Keratinocyte (primary cell): Measurements from ENCODE around the gene ATXN7L2. TPM values are rescaled to one million over a fixed set of nuclear protein-coding genes. Genes with fewer than 3 reads are reported as not detected.

Source experiments
- DNase-seq: peaks from one replicate; pipeline ENCODE4 v3.0.0-alpha.2; 2011; ENCODE audit warnings: low read depth, missing footprints, low spot score
- FAIRE-seq: peaks from 2 replicates; lab custom pipeline; 2011; peaks lifted over from hg19 to GRCh38; lab: Jason Lieb, UNC
- H2AFZ ChIP-seq: 2 replicates; pipeline ENCODE4 v1.6.0; 2012; ENCODE audit warnings: low read length, control low read depth, inconsistent platforms; ENCODE audit not compliant: control insufficient read depth
- H3K27ac ChIP-seq: 2 replicates; pipeline ENCODE4 v1.5.1; 2011; ENCODE audit warnings: low read length; ENCODE audit not compliant: control insufficient read depth, insufficient read depth
- H3K27me3 ChIP-seq: 3 replicates; pipeline ENCODE4 v1.6.0; 2011; ENCODE audit warnings: low read length; ENCODE audit not compliant: control insufficient read depth, insufficient read depth; ENCODE audit errors: extremely low read depth
- H3K36me3 ChIP-seq, 2 experiments: 2 replicates in 1 of 2; 3 replicates in 1 of 2; pipeline ENCODE4 v1.5.1; 2011; ENCODE audit warnings: low read length in 2 of 2, mild to moderate bottlenecking in 1 of 2; ENCODE audit not compliant: control insufficient read depth in 2 of 2, insufficient read depth in 2 of 2; ENCODE audit errors: extremely low read depth in 1 of 2
- H3K4me1 ChIP-seq: 3 replicates; pipeline ENCODE4 v1.5.1; 2011; ENCODE audit warnings: low read length; ENCODE audit not compliant: control insufficient read depth, insufficient read depth; ENCODE audit errors: extremely low read depth
- H3K4me2 ChIP-seq: 3 replicates; pipeline ENCODE4 v1.6.0; 2011; ENCODE audit warnings: low read depth, low read length; ENCODE audit not compliant: control insufficient read depth, insufficient read depth; ENCODE audit errors: extremely low read depth
- H3K4me3 ChIP-seq, 3 experiments: fragments of 200-600 bp in 1 of 3; sonication (generic) in 1 of 3; 2 replicates in 2 of 3; 3 replicates in 1 of 3; pipeline ENCODE4 v1.5.1; 2011 to 2016; ENCODE audit warnings: low read length in 3 of 3, mild to moderate bottlenecking in 3 of 3, control low read depth in 2 of 3, inconsistent platforms in 1 of 3, low read depth in 1 of 3, mixed read lengths in 1 of 3, mixed run types in 1 of 3, moderate library complexity in 1 of 3; ENCODE audit not compliant: control insufficient read depth in 2 of 3, insufficient read depth in 2 of 3; ENCODE audit errors: extremely low read depth in 1 of 3
- H3K79me2 ChIP-seq: 2 replicates; pipeline ENCODE4 v1.6.0; 2012; ENCODE audit warnings: low read length; ENCODE audit not compliant: control insufficient read depth, insufficient read depth
- H3K9ac ChIP-seq: 3 replicates; pipeline ENCODE4 v1.6.0; 2011; ENCODE audit warnings: low read length; ENCODE audit not compliant: control insufficient read depth, insufficient read depth; ENCODE audit errors: extremely low read depth
- H3K9me1 ChIP-seq: 3 replicates; pipeline ENCODE4 v1.6.0; 2011; ENCODE audit warnings: low read length; ENCODE audit not compliant: control insufficient read depth, insufficient read depth; ENCODE audit errors: extremely low read depth
- H3K9me3 ChIP-seq: 2 replicates; pipeline ENCODE4 v1.5.1; 2012; ENCODE audit warnings: low read depth, low read length; ENCODE audit not compliant: control insufficient read depth
- H4K20me1 ChIP-seq: 3 replicates; pipeline ENCODE4 v1.6.0; 2011; ENCODE audit warnings: low read length; ENCODE audit not compliant: control insufficient read depth, insufficient read depth; ENCODE audit errors: extremely low read depth
- CTCF ChIP-seq, 3 experiments: IDR thresholded peaks in 1 of 3; conservative IDR thresholded peaks in 1 of 3; optimal IDR thresholded peaks in 1 of 3; 2 replicates in 2 of 3; 3 replicates in 1 of 3; pipeline versions ENCODE3 to v1.5.1; 2011; ENCODE audit warnings: low read length in 3 of 3, mild to moderate bottlenecking in 3 of 3, moderate library complexity in 2 of 3, control low read depth in 1 of 3, inconsistent platforms in 1 of 3; ENCODE audit not compliant: insufficient read depth in 2 of 3; ENCODE audit errors: extremely low read depth in 1 of 3
- EZH2 ChIP-seq: IDR thresholded peaks from one replicate; pipeline ENCODE4 v1.6.1; 2012; ENCODE audit warnings: inconsistent platforms, mild to moderate bottlenecking, low read length, moderate library complexity
- dilution Hi-C: fragments of 300-500 bp; cut with MboI; formaldehyde crosslinking; loops from one replicate; pipeline ENCODE4 v1.7.0; 2020; ENCODE audit warnings: low sequenced_read_pairs; ENCODE audit not compliant: extremely low pct_ligation_motif_present
- polyA plus RNA-seq, 5 experiments: library from polyadenylated mRNA; depleted of rRNA in 3 of 5; stranded (reverse) in 3 of 5; stranded (forward) in 1 of 5; unstranded in 1 of 5; fragments of >200 nt; gene quantifications; 1 replicate in 1 of 5; 2 replicates in 3 of 5; 3 replicates in 1 of 5; pipeline versions ENCODE4 v1.2.1 to v1.2.3, GENCODE V29; 2011 to 2012; ENCODE audit warnings: missing spikeins in 2 of 5, low read depth in 1 of 5, low replicate concordance in 1 of 5

Gene ATXN7L2
- polyA plus RNA-seq, 1 donor (not counting 4 experiments of a cell fraction or from before 2014, with no cell fraction given): 1.2 TPM

- no peak overlapping the region for H2AFZ ChIP-seq
- no peak overlapping the region for H3K4me3 ChIP-seq
- no peaks in the 10 kb centered on the region for H3K9me3 ChIP-seq
- dilution Hi-C loops: no loop called here
- DNase-seq (no peak), FAIRE-seq (no peak)
- no peaks in the 10 kb centered on the region for H3K79me2 ChIP-seq
- H3K27ac ChIP-seq: no peak overlapping the region
- H3K9ac ChIP-seq: no peak overlapping the region
- no peaks in the 10 kb centered on the region for H4K20me1 ChIP-seq
- H3K4me2 ChIP-seq: no peak overlapping the region
- TF ChIP-seq CTCF (optimal IDR thresholded peaks at IDR 0.05 in 1 of 3, IDR thresholded peaks at IDR 0.05 in 1 of 3, conservative IDR thresholded peaks at IDR 0.05 in 1 of 3; ENCODE audit: extremely low read depth in 1 of 3, insufficient read depth in 2 of 3, low read length in 3 of 3) (no peak), EZH2 (no peak)
- H3K27me3 ChIP-seq: peaks cover 27% of the 10 kb centered on the region
- no peaks in the 10 kb centered on the region for H3K36me3 ChIP-seq
- H3K4me1 ChIP-seq: peaks cover 9% of the 10 kb centered on the region
- H3K9me1 ChIP-seq: no peaks in the 10 kb centered on the region
Measured at GRCh38 chr1:109513110-109513710, 29.5 kb downstream of the ATXN7L2 start.

- no peak for TF ChIP-seq CTCF (optimal IDR thresholded peaks at IDR 0.05 in 1 of 3, IDR thresholded peaks at IDR 0.05 in 1 of 3, conservative IDR thresholded peaks at IDR 0.05 in 1 of 3; ENCODE audit: extremely low read depth in 1 of 3, insufficient read depth in 2 of 3, low read length in 3 of 3)
- no peaks in the 10 kb centered on the region for H3K9me1 ChIP-seq
- no peak overlapping the region for H3K4me2 ChIP-seq
- no peak for FAIRE-seq
- H4K20me1 ChIP-seq: no peaks in the 10 kb centered on the region
- dilution Hi-C loops: no loop called here
- no peak overlapping the region for H3K4me3 ChIP-seq
- no peaks in the 10 kb centered on the region for H3K36me3 ChIP-seq
- H3K27ac ChIP-seq: no peak overlapping the region
- peaks cover 16% of the 10 kb centered on the region for H3K27me3 ChIP-seq
- no peak overlapping the region for H2AFZ ChIP-seq
- H3K9me3 ChIP-seq: no peaks in the 10 kb centered on the region
- no peak overlapping the region for H3K9ac ChIP-seq
- peaks cover 7% of the 10 kb centered on the region for H3K4me1 ChIP-seq
- DNase-seq: no peak
- no peaks in the 10 kb centered on the region for H3K79me2 ChIP-seq
Measured at GRCh38 chr1:109514846-109515245, 31.1 kb downstream of the ATXN7L2 start.
